H1 (cell line): ENCODE results near the gene MYH10. TPM values are rescaled to one million over a fixed set of nuclear protein-coding genes. Genes with fewer than 3 reads are reported as not detected.

Source experiments
- CTCF ChIA-PET: fragments of 300-600 bp; sonication (Branson Sonifier 250); formaldehyde crosslinking; loops from one replicate; lab custom pipeline; 2021; ENCODE audit not compliant: partially characterized antibody; lab: Charles Lee
- POLR2A ChIA-PET: fragments of 300-600 bp; sonication (Branson Sonifier 250); formaldehyde crosslinking; loops from one replicate; lab custom pipeline; 2021; ENCODE audit warnings: inconsistent platforms; ENCODE audit not compliant: partially characterized antibody; lab: Charles Lee
- DNase-seq, 2 experiments: peaks; one replicate each; pipeline versions ENCODE4 v3.0.0 to v3.0.0-alpha.2; 2010 to 2022; ENCODE audit warnings: low spot score in 2 of 2, low read depth in 1 of 2, mixed read lengths in 1 of 2
- FAIRE-seq: peaks from 2 replicates; lab custom pipeline; 2011; peaks lifted over from hg19 to GRCh38; lab: Jason Lieb, UNC
- H2AFZ ChIP-seq: 2 replicates; pipeline ENCODE4 v1.8.1; 2012; ENCODE audit warnings: low read length, inconsistent platforms
- H2AK5ac ChIP-seq: 2 replicates; pipeline ENCODE4 v1.6.1; 2013; ENCODE audit warnings: low read depth, low read length
- H2BK120ac ChIP-seq: replicated peaks from 2 replicates; pipeline ENCODE3; 2013; ENCODE audit warnings: low read depth, low read length, inconsistent platforms
- H2BK12ac ChIP-seq: 2 replicates; pipeline ENCODE4 v1.6.1; 2013; ENCODE audit warnings: low read depth, low read length
- H2BK15ac ChIP-seq: 2 replicates; pipeline ENCODE4 v1.6.1; 2013; ENCODE audit warnings: low read length
- H2BK20ac ChIP-seq: 2 replicates; pipeline ENCODE4 v1.6.1; 2013; ENCODE audit warnings: low read length
- H2BK5ac ChIP-seq: 2 replicates; pipeline ENCODE4 v1.6.1; 2013; ENCODE audit warnings: low read depth, low read length
- H3K14ac ChIP-seq: 2 replicates; pipeline ENCODE4 v1.6.1; 2013; ENCODE audit warnings: inconsistent platforms; ENCODE audit not compliant: insufficient read length
- H3K18ac ChIP-seq: 2 replicates; pipeline ENCODE4 v1.6.1; 2013; ENCODE audit warnings: low read length; ENCODE audit errors: extremely low read depth
- H3K23ac ChIP-seq: 2 replicates; pipeline ENCODE4 v1.6.1; 2013; ENCODE audit warnings: inconsistent platforms; ENCODE audit not compliant: insufficient read length
- H3K23me2 ChIP-seq: 2 replicates; pipeline ENCODE4 v1.6.1; 2013; ENCODE audit warnings: low read depth, low read length
- H3K27ac ChIP-seq: 2 replicates; pipeline ENCODE4 v1.6.1; 2011; ENCODE audit warnings: low read depth, low read length, inconsistent platforms
- H3K27me3 ChIP-seq, 4 experiments: replicated peaks in 1 of 4; 1 replicate in 1 of 4; 2 replicates in 3 of 4; pipeline versions ENCODE4 v1.6.1 to v1.8.1; 2011 to 2013; ENCODE audit warnings: low read length in 3 of 4, mild to moderate bottlenecking in 3 of 4, inconsistent platforms in 2 of 4, mixed read lengths in 2 of 4, moderate library complexity in 1 of 4; ENCODE audit not compliant: control insufficient read depth in 3 of 4, insufficient read depth in 3 of 4; ENCODE audit errors: extremely low read depth in 1 of 4
- H3K36me3 ChIP-seq, 4 experiments: 2 replicates each; pipeline versions ENCODE4 v1.6.1 to v1.8.1; 2011 to 2013; ENCODE audit warnings: mild to moderate bottlenecking in 4 of 4, low read length in 3 of 4, moderate library complexity in 2 of 4, control low read depth in 1 of 4, inconsistent platforms in 1 of 4; ENCODE audit not compliant: insufficient read depth in 4 of 4, control insufficient read depth in 2 of 4
- H3K4ac ChIP-seq: replicated peaks from 2 replicates; pipeline ENCODE3; 2013; ENCODE audit warnings: low read length, low read depth, mixed read lengths, inconsistent platforms; ENCODE audit not compliant: insufficient read length
- H3K4me1 ChIP-seq, 4 experiments: replicated peaks in 1 of 4; 1 replicate in 1 of 4; 2 replicates in 3 of 4; pipeline versions ENCODE4 v1.6.1 to v1.8.1; 2011 to 2013; ENCODE audit warnings: low read length in 3 of 4, inconsistent platforms in 2 of 4, mixed read lengths in 1 of 4; ENCODE audit not compliant: insufficient read depth in 4 of 4, control insufficient read depth in 3 of 4
- H3K4me2 ChIP-seq, 2 experiments: 2 replicates each; pipeline versions ENCODE4 v1.6.1 to v1.8.1; 2011 to 2013; ENCODE audit warnings: low read depth in 2 of 2, low read length in 2 of 2, control low read depth in 1 of 2, inconsistent platforms in 1 of 2, mild to moderate bottlenecking in 1 of 2; ENCODE audit not compliant: insufficient read depth in 1 of 2
- H3K4me3 ChIP-seq, 4 experiments: fragments of 200-600, 300-600 bp in 1 of 4; sonication (generic), shearing (Covaris generic), sonication (Bioruptor Twin) in 1 of 4; 2 replicates each; pipeline versions ENCODE4 v1.5.1 to v1.8.1; 2011 to 2016; ENCODE audit warnings: low read length in 4 of 4, low read depth in 3 of 4, control low read depth in 2 of 4, inconsistent platforms in 2 of 4, mild to moderate bottlenecking in 2 of 4, mixed read lengths in 1 of 4, moderate library complexity in 1 of 4; ENCODE audit not compliant: insufficient read depth in 2 of 4; ENCODE audit errors: extremely low read depth in 1 of 4
- H3K56ac ChIP-seq: replicated peaks from 2 replicates; pipeline ENCODE3; 2013; ENCODE audit warnings: low read depth, mild to moderate bottlenecking, mixed read lengths, low read length, inconsistent platforms; ENCODE audit not compliant: insufficient read length
- H3K79me1 ChIP-seq: 2 replicates; pipeline ENCODE4 v1.6.1; 2013; ENCODE audit warnings: low read depth, low read length, control low read depth
- H3K79me2 ChIP-seq, 2 experiments: 2 replicates each; pipeline versions ENCODE4 v1.6.1 to v1.8.1; 2012 to 2013; ENCODE audit warnings: low read length in 2 of 2, mild to moderate bottlenecking in 2 of 2, inconsistent platforms in 1 of 2; ENCODE audit not compliant: insufficient read depth in 2 of 2, control insufficient read depth in 1 of 2
- H3K9ac ChIP-seq, 4 experiments: replicated peaks in 1 of 4; 1 replicate in 1 of 4; 2 replicates in 3 of 4; pipeline versions ENCODE4 v1.6.1 to v1.8.1; 2011 to 2013; ENCODE audit warnings: low read depth in 3 of 4, low read length in 3 of 4, control low read depth in 2 of 4, mild to moderate bottlenecking in 2 of 4, moderate library complexity in 2 of 4, inconsistent platforms in 1 of 4; ENCODE audit errors: extremely low read depth in 1 of 4
- H3K9me3 ChIP-seq, 2 experiments: 2 replicates each; pipeline versions ENCODE4 v1.6.1 to v1.8.1; 2012 to 2013; ENCODE audit warnings: mild to moderate bottlenecking in 2 of 2, moderate library complexity in 2 of 2, control low read depth in 1 of 2, inconsistent platforms in 1 of 2, low read depth in 1 of 2, low read length in 1 of 2, mixed read lengths in 1 of 2; ENCODE audit not compliant: insufficient read depth in 2 of 2
- H4K20me1 ChIP-seq, 2 experiments: replicated peaks in 1 of 2; 2 replicates each; pipeline versions ENCODE3 to v1.8.1; 2011 to 2013; ENCODE audit warnings: inconsistent platforms in 2 of 2, low read length in 2 of 2, mild to moderate bottlenecking in 1 of 2; ENCODE audit not compliant: insufficient read depth in 2 of 2, control insufficient read depth in 1 of 2
- H4K5ac ChIP-seq: 2 replicates; pipeline ENCODE4 v1.6.1; 2013; ENCODE audit warnings: low read length, low read depth, mixed read lengths, inconsistent platforms; ENCODE audit not compliant: insufficient read length
- H4K8ac ChIP-seq: 2 replicates; pipeline ENCODE4 v1.8.0; 2013; ENCODE audit warnings: mild to moderate bottlenecking, moderate library complexity, low read length, inconsistent platforms; ENCODE audit not compliant: insufficient read depth; ENCODE audit errors: extremely low read depth
- H4K91ac ChIP-seq: replicated peaks from 2 replicates; pipeline ENCODE3; 2013; ENCODE audit warnings: low read length, mixed read lengths, inconsistent platforms; ENCODE audit not compliant: insufficient read length
- ATF3 ChIP-seq: IDR thresholded peaks from 2 replicates; pipeline ENCODE4 v1.6.1; 2011; ENCODE audit warnings: low read depth, mild to moderate bottlenecking, low read length; ENCODE audit not compliant: insufficient read depth
- BRCA1 ChIP-seq: IDR thresholded peaks from 2 replicates; pipeline ENCODE4 v1.6.1; 2012; ENCODE audit warnings: low read depth, low read length, improper control_type of control experiment
- EP300 ChIP-seq, 2 experiments: IDR thresholded peaks; 1 replicate in 1 of 2; 2 replicates in 1 of 2; pipeline ENCODE4 v1.6.1; 2011 to 2012; ENCODE audit warnings: low read depth in 2 of 2, low read length in 2 of 2, mild to moderate bottlenecking in 2 of 2, borderline replicate concordance in 1 of 2, inconsistent platforms in 1 of 2, moderate library complexity in 1 of 2
- FOSL1 ChIP-seq: IDR thresholded peaks from 2 replicates; pipeline ENCODE4 v1.6.1; 2011; ENCODE audit warnings: mild to moderate bottlenecking, low read depth, low read length, moderate library complexity; ENCODE audit not compliant: insufficient read depth
- GABPA ChIP-seq: IDR thresholded peaks from 2 replicates; pipeline ENCODE4 v1.6.1; 2011; ENCODE audit warnings: mild to moderate bottlenecking, low read length, moderate library complexity, borderline replicate concordance; ENCODE audit not compliant: insufficient read depth
- MAFK ChIP-seq: IDR thresholded peaks from 2 replicates; pipeline ENCODE4 v1.6.1; 2012; ENCODE audit warnings: low read depth, mild to moderate bottlenecking, improper control_type of control experiment, low read length
- NANOG ChIP-seq: IDR thresholded peaks from 2 replicates; pipeline ENCODE4 v1.6.1; 2011; ENCODE audit warnings: low read length, low read depth, mild to moderate bottlenecking, inconsistent platforms; ENCODE audit not compliant: insufficient read depth, poor library complexity, severe bottlenecking
- RBBP5 ChIP-seq: IDR thresholded peaks from 2 replicates; pipeline ENCODE4 v1.7.1; 2012; ENCODE audit warnings: low read depth, mild to moderate bottlenecking, inconsistent platforms, low read length, moderate library complexity, borderline replicate concordance
- SIRT6 ChIP-seq: IDR thresholded peaks from one replicate; pipeline ENCODE4 v1.7.1; 2012; ENCODE audit warnings: low read length, inconsistent platforms
- SP2 ChIP-seq: IDR thresholded peaks from 2 replicates; pipeline ENCODE4 v1.6.1; 2012; ENCODE audit warnings: mild to moderate bottlenecking, low read length, inconsistent platforms
- SRF ChIP-seq: IDR thresholded peaks from 2 replicates; pipeline ENCODE4 v1.6.1; 2011; ENCODE audit warnings: mild to moderate bottlenecking, low read depth, low read length, moderate library complexity
- USF2 ChIP-seq: IDR thresholded peaks from 2 replicates; pipeline ENCODE4 v1.6.1; 2011; ENCODE audit warnings: low read length, improper control_type of control experiment
- WGBS, 2 experiments: shearing (Covaris generic) in 1 of 2; methylation state at CpG; one replicate each; pipeline versions ENCODE4 v1.1.6 to v1.1.7; 2013 to 2015; ENCODE audit warnings: low lambda C conversion rate in 2 of 2, mixed read lengths in 2 of 2, inconsistent platforms in 1 of 2, low coverage in 1 of 2, missing lambda C conversion rate in 1 of 2; ENCODE audit not compliant: insufficient replicate concordance in 2 of 2, insufficient coverage in 1 of 2, insufficient read length in 1 of 2; ENCODE audit errors: extremely low coverage in 1 of 2, missing lambda C conversion rate in 1 of 2; 5-methylcytosine and 5-hydroxymethylcytosine counted together
- polyA plus RNA-seq, 7 experiments: library from polyadenylated mRNA; depleted of rRNA in 3 of 7; stranded (reverse) in 5 of 7; unstranded in 2 of 7; fragments of >200 nt in 5 of 7; fragments of 200-250 nt in 2 of 7; gene quantifications; 1 replicate in 5 of 7; 2 replicates in 1 of 7; 4 replicates in 1 of 7; pipeline versions ENCODE4 v1.2.1 to v1.2.3, GENCODE V29; 2011 to 2013; ENCODE audit warnings: missing spikeins in 2 of 7, mixed read lengths in 2 of 7
- total RNA-seq: library from RNA; stranded (reverse); fragmentation: NEBNext Ultra II Directional; extraction: Animal tissue kit (Norgen Biotek cat#: 25700); gene quantifications from 2 replicates; pipeline ENCODE4 v1.2.1, GENCODE V29; 2021

MYH10 gene
- total and polyA plus RNA-seq, 2 of the 8 experiments (the other 6 are each of a cell fraction or from before 2014, with no cell fraction given): 64.1 to 289 TPM

- Histone ChIP-seq H4K91ac (no peak overlapping the region), H3K27ac (no peak overlapping the region), H2BK120ac (no peak overlapping the region), H2BK15ac (no peak overlapping the region), H3K23ac (no peak overlapping the region), H3K27me3 (no peaks in the 10 kb centered on the region), H3K9ac (no peak overlapping the region), H3K4ac (no peak overlapping the region), H2BK5ac (no peak overlapping the region), H2AK5ac (no peak overlapping the region), H3K56ac (no peak overlapping the region), H4K8ac (no peak overlapping the region), H3K18ac (no peak overlapping the region), H3K36me3 (peaks cover 10 to 44% (median 12%) of the 10 kb centered on the region in 4 experiments), H3K79me2 (no peaks in the 10 kb centered on the region), H3K9me3 (no peaks in the 10 kb centered on the region), H3K14ac (no peak overlapping the region), H2BK12ac (no peak overlapping the region), H3K23me2 (no peaks in the 10 kb centered on the region), H4K5ac (no peak overlapping the region), H3K79me1 (no peaks in the 10 kb centered on the region), H2BK20ac (no peak overlapping the region), H3K4me2 (no peak overlapping the region), H4K20me1 (peaks cover 0 to 2% of the 10 kb centered on the region in 2 experiments), H2AFZ (no peak overlapping the region), H3K4me3 (no peak overlapping the region), H3K4me1 (no peaks in the 10 kb centered on the region)
- POLR2A ChIA-PET: no interaction called here
- CTCF ChIA-PET: no interaction called here
- FAIRE-seq: no peak
- no peak for DNase-seq
- WGBS, 2 experiments: 83% methylated on average over 2 of the region's 2 CpGs; no CpG with 5 or more reads in 1 of the 2 experiments
- TF ChIP-seq GABPA: no peak
- no peak for TF ChIP-seq BRCA1
- TF ChIP-seq USF2: no peak
- no peak for TF ChIP-seq SIRT6
- TF ChIP-seq EP300 (IDR thresholded peaks at IDR 0.05; ENCODE audit: borderline replicate concordance in 1 of 2, low read depth in 2 of 2, low read length in 2 of 2): no peak
- no peak for TF ChIP-seq RBBP5
- TF ChIP-seq NANOG: no peak
- no peak for TF ChIP-seq MAFK
- no peak for TF ChIP-seq FOSL1
- no peak for TF ChIP-seq ATF3
- no peak for TF ChIP-seq SP2
- TF ChIP-seq SRF: no peak
These were observed 174.8 kb downstream of the MYH10 start for GRCh38 chr17:8455665-8456209.
